LHCN-M2 (cell line): ENCODE results near the gene VEGFD. TPM values are rescaled to one million over a fixed set of nuclear protein-coding genes. Genes with fewer than 3 reads are reported as not detected.
"Not testable (repeated sequence)": the region's sequence is repeated elsewhere in the genome, so short reads cannot be mapped to it uniquely, and the experiment has no call there.

Experiments used
- DNase-seq: peaks from one replicate; pipeline ENCODE4 v3.0.0-alpha.2; 2012; ENCODE audit warnings: low read depth
- total RNA-seq: library from RNA; depleted of rRNA; stranded (reverse); fragments of >200 nt; gene quantifications from 2 replicates; pipeline ENCODE4 v1.2.3, GENCODE V29; 2014; rRNA removed

VEGFD gene
- total RNA-seq, 1 experiment from 2014 or later, result not detected

GRCh38 chrX:15305899-15306298 lies 78.3 kb downstream of the VEGFD start:
- DNase-seq, result not testable (repeated sequence)

DNA sequence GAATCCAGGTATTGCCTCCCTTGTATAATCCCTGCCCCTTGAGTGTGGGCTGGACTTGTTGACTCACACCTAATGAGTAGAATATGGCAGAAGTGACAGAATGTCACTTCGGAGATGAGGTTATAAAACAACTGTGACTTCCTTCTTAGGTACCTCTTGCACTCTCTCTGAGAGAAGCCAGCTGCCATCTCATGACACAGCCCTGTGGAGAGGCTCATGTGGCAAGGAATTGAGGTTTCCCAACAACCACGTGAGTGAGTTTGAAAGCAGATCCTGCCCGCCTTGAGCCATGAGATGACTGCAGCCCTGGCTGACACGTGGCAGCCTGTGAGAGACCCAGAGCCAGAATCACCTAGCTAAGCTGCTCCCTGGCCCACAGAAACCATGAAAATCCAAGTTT lies 82.3 kb downstream of the VEGFD start:
- peak; percentile 82 for DNase-seq

DNA sequence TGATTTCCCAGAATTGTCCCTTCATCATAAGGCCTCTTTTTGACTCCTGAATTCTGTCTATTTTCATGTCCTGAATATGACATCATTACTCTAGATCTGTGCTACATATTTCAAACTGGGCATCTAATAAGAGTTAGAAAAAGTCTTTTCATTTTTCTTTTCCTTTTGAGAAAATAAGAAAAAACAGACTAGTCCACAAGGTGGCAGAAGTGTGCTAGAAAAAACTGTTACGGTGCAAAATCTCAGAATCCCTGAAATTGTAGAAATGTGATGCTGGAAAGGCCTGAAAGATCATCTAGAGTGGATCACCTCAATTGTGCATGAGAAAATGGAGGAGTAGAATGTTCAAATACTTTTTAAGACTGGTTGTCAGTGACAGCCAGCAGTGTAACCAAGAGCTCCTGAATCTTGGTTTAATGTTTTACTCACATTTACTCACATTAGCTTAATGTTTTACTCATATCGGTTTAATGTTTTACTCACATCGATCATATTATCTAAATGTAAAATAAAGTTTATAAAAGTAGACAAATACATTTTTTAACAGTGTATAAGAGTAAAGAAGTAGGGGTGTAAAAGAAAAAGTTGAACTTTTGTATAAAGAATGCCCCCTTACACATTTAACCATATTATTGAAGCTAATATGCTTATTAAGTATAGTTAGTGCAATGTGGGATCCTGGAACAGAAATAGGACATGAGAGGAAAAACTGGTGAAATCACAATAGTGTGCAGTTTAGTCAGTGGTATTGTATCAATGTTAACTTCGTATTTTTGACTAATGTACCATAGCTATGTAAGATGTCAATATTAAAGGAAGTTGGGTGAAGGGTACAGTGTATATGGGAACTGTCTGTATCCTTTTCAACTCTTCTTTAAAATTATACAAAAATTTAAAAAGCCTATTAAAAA lies 84.0 kb downstream of the VEGFD start:
- DNase-seq, result peak; percentile 21

DNA sequence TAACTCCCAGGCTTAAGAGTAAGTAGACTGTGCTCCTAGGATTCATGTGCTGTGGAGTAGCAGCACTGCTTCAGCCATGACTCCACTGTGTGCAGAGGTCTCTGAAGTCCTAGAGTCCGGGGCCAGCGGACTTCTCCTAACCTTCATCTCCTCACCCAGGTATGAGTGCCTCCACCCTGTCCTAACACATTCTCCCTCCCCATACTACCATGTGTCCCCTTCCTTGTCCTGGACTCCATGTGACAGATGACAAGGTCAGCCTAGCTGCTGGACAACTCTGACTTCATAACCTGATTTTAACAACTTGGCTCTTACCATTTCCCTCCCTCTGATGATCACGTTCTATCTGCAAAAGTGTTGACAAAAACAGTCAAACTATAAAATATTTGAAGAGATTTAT lies 85.4 kb downstream of the VEGFD start:
- no peak for DNase-seq

DNA sequence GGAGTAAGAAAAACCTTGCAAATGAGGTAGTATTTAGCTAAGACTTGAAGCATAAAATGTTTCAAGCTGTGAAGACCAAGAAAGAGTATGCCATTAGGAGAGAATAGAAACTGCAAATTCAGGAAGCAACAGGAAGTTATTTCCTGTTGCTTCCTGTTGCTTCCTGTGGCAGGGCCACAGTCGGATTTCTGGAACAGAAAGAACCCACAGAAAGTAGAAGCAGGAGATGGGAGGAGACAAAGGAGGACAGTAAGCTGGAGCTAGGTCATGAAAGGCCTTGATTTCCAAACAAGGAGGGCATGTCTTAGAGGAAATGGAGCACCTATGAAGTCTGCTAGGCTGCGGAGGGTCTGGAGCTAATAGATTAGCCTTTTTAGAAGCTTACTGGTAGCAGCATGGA lies 86.0 kb downstream of the VEGFD start:
- DNase-seq, result no peak

Other genes starting within 250 kb of the VEGFD start
- 2.1 and 4.2 TPM in 2 replicates for gene ASB9, start 114.3 kb downstream of the VEGFD start, total RNA-seq
- gene ASB11, start 68.8 kb downstream of the VEGFD start, total RNA-seq, result not detected in 2 replicates
- 6.7 and 10.2 TPM in 2 replicates for gene PIGA, start 48.9 kb downstream of the VEGFD start, total RNA-seq
- 2.9 and 4.2 TPM in 2 replicates for gene PIR, start 108.9 kb upstream of the VEGFD start, total RNA-seq
- not detected in 2 replicates for gene BMX, start 116.4 kb upstream of the VEGFD start, total RNA-seq
- gene ACE2, start 216.5 kb upstream of the VEGFD start, total RNA-seq, result not detected in 2 replicates